Lower leg skin (tissue), 3 donors: ENCODE results near the gene NNT.
"Not testable (repeated sequence)": the region's sequence is repeated elsewhere in the genome, so short reads cannot be mapped to it uniquely, and the experiment has no call there.

ENCODE experiments used
- CTCF ChIP-seq, 3 donors: fragments of 450-650 bp; IDR thresholded peaks; one replicate each; pipeline ENCODE4 v1.5.1; 2016; ENCODE audit warnings: antibody characterized with exemption in 3 of 3, mild to moderate bottlenecking in 3 of 3, moderate library complexity in 2 of 3
- POLR2A ChIP-seq, 2 donors: fragments of 450-650 bp; IDR thresholded peaks; one replicate each; pipeline ENCODE4 v1.6.1; 2016 to 2017; ENCODE audit warnings: antibody characterized with exemption in 2 of 2, mild to moderate bottlenecking in 1 of 2, moderate library complexity in 1 of 2

GRCh38 chr5:43667379-43667778, 64.4 kb downstream of the NNT start:
- TF ChIP-seq CTCF, POLR2A (IDR thresholded peaks at IDR 0.05): not testable (repeated sequence)
